AG08396 (cell line): ENCODE data around the gene ZFR2.

Experiments
- DNase-seq: peaks from one replicate; pipeline ENCODE4 v3.0.0; 2012; ENCODE audit warnings: low spot score, mixed read lengths

ZFR2 gene

GRCh38 chr19:3813473-3814392, 55.1 kb downstream of the ZFR2 start:
- DNase-seq = no peak

- no peak for DNase-seq
Observed at GRCh38 chr19:3810708-3811355, 58.0 kb downstream of the ZFR2 start.

- no peak for DNase-seq
Observed at GRCh38 chr19:3809881-3810707, 58.7 kb downstream of the ZFR2 start.

GRCh38 chr19:3808420-3809143, 60.3 kb downstream of the ZFR2 start:
- DNase-seq = no peak

GRCh38 chr19:3807574-3808354, 61.1 kb downstream of the ZFR2 start:
- no peak for DNase-seq

- DNase-seq = no peak
Observed at GRCh38 chr19:3807131-3807480, 61.7 kb downstream of the ZFR2 start.

- no peak for DNase-seq
Observed at GRCh38 chr19:3805859-3806258, 63.0 kb downstream of the ZFR2 start.

- no peak for DNase-seq
Observed at GRCh38 chr19:3804429-3804828, 64.4 kb downstream of the ZFR2 start.

- DNase-seq = no peak
Observed at GRCh38 chr19:3803986-3804385, 64.9 kb downstream of the ZFR2 start.

GRCh38 chr19:3803114-3803888, 65.5 kb downstream of the ZFR2 start:
- DNase-seq = no peak

GRCh38 chr19:3801412-3802096, 67.3 kb downstream of the ZFR2 start:
- no peak for DNase-seq

GRCh38 chr19:3800996-3801395, 67.8 kb downstream of the ZFR2 start:
- no peak for DNase-seq

GRCh38 chr19:3798137-3798536, 70.7 kb downstream of the ZFR2 start:
- DNase-seq = no peak

- DNase-seq = no peak
Observed at GRCh38 chr19:3796358-3796757, 72.5 kb downstream of the ZFR2 start.

- DNase-seq = no peak
Observed at GRCh38 chr19:3793799-3794198, 75.0 kb downstream of the ZFR2 start.

GRCh38 chr19:3792114-3792513, 76.7 kb downstream of the ZFR2 start:
- DNase-seq = no peak

GRCh38 chr19:3790941-3791340, 77.9 kb downstream of the ZFR2 start:
- no peak for DNase-seq

GRCh38 chr19:3790209-3790734, 78.6 kb downstream of the ZFR2 start:
- DNase-seq = no peak

- DNase-seq = no peak
Observed at GRCh38 chr19:3788996-3789778, 79.7 kb downstream of the ZFR2 start.
